HG03521 (cell line): ENCODE measurements around the gene ZRANB1.

ENCODE experiments used
- ATAC-seq: cut with Tn5 transposase; IDR thresholded peaks from one replicate; pipeline ENCODE4 v1.9.1; 2021; ENCODE audit warnings: mild to moderate bottlenecking, moderate library complexity; ENCODE audit not compliant: unreplicated experiment

ZRANB1 gene

DNA sequence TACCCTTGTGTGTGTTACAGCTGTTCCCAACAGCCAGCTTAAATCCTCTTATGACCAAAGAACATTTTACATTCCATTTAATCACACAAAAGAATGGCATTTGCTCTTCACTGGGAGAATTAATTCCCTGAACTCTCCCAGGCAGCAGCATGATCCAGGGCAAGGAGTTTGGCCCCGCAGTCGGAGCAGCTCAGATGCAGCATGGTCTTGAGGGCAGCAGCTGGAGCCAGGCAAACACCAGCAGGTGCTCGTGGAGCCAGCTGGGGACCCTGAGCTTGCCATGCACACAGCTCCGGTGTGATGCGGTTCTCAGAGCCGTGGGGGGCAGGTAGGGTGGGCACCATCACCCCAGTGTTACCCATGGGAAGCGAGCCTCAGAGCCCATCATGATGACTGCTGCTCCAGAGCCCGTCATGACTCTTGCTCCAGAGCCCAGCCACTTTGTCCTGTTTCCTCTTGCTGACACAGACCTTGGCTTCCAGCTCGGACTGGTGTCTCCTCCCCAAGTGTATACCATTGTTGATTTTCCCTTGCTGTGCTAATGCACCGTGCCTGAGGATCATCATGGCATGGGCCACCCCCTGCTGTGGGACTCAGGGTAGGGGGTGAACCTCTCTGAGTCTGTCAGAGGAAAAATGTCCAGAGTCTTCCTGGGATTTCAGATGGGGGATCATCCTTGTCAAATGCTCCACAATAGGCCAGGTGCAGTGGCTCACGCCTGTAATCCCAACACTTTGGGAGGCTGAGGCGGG is 75.8 kb downstream of the ZRANB1 start:
- ATAC-seq = no peak

DNA sequence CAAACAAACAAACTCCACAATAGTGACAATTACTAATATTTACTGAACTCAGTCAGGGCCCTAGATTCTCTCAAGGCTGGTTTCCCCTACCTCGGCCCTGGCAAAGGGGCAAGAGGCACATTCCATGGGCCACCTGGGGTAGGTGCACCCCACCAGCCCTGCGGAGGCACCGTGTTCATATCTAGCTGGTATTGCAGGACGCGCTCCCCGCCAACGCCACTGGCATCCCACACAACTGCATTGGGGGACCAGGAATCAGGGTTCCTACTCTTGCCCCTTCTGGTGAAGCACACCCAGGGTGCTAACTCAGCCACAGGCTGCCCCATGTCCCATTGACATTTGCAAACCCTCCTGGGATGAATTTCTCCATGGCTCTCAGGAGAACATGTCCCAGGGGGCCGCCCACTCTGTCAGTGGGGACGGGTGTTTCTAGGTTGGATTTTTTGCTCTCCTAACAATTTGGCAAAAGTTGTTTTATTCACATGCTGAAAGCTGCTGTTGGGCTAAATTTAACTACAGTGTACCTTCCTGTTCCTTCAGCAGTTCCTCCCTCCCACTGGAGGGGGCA is 76.7 kb downstream of the ZRANB1 start:
- no peak for ATAC-seq

DNA sequence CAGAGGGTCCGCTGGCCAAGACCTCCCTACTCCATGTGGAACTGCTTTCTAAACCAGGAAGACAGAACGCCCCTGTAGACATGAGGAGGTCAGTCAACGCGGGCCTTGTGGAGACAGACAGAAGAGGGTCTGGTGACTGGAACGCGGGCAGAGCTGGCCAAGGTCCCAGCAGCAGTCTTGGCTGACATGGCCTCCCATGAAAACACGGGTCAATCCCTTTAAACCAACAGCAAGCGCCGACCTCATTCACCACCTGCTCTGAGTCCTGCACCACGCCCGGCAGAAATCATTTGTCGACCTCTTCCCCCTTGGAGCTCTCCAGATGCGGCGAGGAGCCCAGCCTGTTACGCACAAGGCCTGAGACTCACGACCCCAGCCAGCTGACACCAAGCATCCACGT is 78.5 kb downstream of the ZRANB1 start:
- no peak for ATAC-seq

DNA sequence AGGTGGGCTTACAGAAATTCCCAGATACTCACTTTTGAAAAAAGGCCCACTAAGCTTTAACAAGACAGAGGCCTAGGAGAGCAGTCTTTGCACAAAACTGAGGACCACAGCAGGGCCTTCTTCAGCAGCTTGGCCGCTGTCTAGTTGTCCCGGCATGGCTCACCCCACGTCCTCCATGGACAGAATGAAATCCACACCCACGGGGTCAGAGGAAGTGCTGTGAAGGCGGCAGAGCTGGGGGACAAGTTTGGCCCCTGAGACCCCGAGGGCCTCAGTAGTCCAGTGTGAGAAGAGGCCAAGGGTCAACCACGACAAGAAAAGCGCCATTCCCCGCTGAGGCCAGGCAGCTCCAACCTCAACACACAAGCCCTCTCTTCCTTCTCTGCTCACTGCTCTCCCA is 78.9 kb downstream of the ZRANB1 start:
- no peak for ATAC-seq

DNA sequence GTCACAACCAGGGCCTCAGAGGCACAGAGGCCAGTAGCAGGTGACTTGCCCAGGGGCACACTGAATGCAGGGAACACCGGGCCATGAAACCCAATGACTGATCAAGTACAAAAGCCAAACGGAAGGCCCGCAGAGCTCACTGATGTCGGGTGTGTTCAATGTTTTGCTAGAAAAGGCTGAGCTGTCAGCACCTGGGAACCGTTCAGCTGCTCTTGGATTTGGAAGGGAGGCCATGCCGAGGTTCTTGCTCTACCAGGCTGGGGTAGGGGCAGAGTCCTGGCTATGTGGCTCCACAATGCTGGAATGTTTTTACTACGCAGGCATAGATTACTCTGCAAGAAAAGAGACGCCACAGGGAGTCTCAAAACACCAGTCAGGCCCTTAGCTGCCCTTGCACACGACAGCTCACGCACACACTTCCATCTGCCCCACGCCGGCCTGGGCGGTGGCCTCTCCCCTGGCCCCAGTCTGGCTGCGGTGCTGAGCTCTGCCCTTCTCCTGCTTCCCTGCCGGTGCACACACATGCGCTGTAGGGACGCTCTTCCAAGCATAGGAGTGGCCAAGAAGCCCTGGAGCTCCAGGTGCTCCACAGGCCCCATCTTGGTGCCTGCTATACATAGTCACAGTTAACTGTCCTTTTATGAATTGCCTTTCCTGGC is 79.9 kb downstream of the ZRANB1 start:
- no peak for ATAC-seq

DNA sequence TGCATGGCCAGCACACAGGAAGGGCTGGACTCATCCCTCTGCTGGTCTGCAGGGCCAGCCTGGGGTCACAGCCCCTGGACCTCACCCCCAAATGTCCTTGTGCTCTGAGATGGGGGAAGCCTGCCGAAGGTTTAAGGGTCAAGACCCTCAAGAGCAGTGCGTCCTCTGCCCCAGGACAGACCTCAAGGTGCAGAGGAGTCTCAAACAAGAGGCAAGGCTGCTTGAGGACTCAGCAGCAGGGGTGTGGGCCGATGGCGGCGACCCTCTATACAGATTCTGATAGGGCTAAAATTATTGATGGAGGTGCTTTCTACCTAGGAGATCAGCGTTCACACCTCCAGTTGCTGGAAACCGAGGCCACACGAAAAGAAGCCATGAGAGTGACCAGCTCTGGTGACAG is 80.7 kb downstream of the ZRANB1 start:
- no peak for ATAC-seq

DNA sequence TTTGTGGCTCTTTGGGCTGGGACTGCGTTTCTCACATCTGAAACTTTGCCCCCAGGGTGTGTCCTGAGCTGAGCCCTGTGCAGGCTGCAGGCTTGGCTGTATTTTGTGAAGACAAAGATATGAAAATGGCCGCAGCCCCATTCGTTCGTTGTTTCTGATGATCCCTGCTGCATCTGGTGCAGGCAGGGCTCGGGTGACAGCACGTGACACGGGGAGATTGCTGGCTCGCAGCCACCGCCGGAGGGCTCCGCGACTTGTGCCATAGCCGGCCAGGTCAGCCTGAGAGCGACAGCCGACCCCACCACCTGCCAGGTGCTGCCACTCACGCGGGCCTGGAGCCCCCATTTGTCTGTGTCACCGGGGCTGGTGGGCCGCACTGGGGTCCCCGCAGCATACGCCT is 81.3 kb downstream of the ZRANB1 start:
- ATAC-seq = no peak

DNA sequence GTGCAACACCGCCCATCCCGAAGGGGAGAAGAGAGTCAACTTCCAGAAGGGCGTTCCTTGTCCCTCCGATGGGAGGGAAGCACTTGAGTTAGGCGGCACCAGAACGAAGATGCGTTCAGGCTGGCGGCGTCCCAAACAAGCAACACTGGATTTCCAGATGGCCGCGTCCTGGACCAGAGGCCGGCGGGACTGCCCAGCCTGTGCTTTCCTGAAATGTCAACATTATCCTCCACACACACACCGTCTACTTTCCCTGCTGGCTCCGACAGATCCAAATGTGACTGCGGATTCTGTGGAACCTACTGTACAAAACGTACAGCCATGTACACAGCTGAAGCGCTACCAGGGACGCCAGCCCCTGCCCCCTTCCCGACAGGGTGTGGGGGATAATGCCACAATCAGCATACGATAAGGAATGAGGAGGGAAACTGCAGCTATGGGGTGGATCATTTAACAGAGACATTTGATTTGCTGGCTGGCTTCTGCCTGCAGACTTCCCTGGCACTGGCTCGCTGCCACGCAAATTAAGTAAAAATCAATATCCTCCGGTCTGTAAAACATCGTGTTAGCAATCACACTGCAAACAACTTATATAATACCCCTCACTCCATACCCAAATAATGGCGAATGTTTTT is 82.1 kb downstream of the ZRANB1 start:
- no peak for ATAC-seq

DNA sequence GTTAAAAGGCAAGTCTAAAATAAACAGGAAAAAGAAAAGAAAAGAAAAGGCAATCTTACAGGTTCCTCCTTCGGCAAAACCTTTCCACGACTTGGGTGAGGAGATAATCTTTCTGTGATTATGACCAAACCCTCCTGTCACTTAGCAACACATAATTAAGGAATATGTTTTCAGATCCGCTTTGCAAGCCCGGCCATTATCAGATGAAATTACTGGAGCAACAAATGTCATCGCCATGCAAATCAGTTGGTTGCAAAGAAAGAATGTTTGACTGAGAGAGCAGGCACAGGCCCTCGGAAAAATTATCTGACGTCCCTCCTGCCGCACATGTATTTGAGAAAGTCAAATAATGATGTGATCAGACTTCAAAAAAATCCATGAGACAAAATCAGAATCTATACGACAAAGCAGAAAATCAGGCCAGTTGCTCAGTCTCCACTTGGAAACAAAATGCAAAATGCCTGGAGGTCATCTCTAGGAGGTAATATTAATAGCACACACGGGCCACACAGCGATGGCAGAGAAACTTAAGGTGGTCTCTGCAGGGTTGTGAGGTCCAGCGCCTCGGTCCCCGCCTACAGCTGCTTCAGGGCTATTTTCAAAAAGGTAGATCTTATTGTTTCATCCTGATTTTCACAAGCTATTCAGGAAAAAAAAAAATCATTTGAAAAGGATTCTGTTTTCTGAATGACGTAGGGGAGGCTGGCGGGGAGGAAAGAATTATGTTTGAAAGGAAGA is 82.7 kb downstream of the ZRANB1 start:
- ATAC-seq = no peak

DNA sequence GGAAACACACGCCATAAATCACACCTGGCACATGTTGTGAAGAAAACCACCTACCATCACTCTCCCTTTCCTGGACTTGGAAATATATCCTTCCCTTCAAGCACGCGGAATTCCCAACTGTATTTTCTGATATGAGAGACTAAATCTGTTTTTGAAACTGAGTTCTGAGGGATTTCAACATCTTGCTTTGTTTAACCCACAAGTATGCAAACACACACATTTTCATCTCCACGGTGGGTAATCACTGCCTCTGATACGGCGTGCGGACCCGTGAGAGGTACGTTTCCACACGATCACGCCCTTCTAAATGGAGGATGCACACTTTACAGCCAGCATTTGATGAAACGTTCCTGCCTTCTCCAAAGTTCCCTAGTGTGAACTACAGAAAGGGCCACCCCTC is 83.4 kb downstream of the ZRANB1 start:
- no peak for ATAC-seq

DNA sequence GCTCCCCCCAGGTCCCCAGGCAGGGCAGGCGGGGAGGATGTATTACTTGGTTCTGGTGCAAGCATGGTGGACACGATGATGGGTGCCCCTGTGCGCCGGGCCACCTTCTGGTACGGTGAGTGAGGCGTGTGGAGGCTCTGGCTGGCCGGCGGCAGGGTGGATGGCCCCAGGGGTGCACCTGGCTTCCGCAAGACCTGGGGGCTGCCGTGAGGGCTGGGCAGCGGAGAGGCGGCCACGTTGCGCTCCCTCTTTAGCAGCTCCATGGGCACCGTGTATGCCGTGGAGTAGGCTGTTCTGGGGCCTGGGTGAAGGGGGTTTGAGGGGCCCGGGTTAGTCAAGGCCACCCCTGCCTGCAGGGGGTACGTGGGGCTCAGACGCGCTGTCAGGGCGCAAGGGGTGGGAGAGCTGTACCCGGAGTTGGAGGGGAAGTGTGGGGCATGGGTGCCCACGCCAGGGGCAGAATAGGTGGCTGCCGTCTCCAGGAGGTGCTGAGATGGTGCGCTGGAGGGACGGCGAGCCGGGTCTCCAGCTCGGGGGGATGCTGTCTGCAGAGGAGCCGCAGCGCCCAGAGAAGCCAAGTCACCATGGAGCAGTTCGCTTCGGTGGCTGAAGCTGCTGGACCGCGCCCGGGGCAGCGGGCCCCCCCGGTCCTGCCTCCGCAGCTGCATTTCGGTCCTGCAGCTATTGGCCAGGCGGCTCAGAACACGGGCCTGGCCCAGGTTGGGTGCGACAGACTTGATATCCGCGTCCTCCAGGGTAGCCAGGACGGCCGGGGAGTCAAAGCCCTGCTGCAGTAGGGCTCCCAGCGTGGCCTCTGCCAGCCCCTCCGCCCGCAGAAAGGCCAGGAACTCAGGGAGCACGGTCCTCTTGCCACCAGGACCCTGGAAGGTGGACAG is 84.4 kb downstream of the ZRANB1 start:
- ATAC-seq = no peak

DNA sequence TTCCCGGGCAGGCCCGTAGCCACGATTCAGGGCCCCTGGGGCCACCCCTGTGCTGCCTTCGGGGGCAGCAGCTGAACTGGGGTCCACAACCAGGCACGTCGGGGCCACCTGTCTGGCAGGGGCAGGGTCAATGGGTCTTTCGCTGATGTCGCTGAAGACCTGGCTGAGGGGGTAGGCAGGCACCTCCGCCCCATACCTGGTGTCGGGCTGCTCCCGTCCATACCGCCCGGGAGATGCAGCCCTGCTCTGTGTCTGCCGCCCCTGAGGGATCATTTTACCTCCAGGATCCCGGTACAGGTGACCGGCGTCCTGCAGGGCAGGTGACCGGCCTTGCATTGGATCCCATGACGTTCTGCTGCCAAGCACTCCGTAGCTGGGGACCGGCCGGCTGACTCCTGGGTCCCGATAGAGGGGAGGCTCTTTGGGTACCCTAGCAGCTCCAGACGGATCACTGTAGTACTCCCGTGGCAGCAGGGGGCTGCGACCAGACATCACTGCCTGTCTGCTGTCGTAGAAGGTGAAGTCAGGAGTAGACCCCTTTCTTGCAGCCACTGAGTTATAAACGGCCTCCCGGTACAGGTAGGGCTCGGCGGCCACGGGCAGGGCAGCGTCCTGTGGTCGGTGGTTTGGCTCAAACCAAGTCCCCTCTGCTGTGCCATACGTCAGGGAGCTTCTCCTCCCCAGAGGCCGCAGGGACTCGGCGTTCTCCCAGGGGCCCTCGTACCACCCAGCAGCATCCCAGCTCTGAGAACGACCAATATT is 85.2 kb downstream of the ZRANB1 start:
- ATAC-seq = no peak

DNA sequence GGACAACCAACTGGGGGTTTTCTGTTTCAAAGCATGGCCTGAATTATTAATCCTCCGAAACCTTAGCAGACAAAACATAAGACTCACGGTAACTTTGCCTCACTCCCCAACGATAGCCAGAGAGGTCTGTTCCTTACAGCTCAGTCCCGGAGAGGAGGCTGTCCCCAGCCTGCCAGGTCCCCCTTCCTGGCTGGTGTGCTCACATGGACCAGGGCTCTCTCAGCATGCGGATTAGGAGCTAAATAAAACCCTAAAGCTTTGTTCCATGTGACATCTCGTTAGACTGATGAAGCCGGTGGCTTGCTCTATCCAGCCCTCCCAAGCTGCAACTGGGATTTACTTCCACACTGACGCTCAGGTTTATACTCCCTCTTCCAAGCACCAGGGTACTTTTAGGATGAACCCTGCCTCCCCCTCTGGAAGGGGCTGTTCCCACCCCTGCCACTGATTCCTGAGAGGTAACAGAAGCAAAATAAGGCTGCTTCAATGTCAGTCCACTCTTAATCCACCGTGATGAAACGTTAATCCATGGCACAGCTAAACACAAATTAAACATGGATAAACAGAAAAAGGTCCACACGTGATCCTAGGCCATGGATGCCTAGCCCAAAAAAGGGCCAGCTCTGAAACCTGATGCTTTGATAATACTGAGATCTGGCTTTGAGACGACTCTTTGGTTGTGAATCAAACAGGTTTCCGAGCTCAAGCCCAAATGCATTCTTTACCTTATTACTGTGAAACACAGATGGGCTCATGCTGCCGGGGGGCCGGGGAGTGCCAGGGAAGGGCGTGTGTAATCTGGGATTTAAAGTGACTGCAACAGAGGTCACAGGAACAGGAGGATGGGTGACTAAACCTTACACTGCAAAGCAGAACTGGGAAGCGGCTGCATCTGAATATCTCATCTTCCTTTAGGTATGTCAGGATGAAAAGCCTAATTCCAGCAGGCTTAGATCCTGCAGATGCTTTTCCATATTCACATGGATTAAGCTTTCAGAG is 86.2 kb downstream of the ZRANB1 start:
- ATAC-seq = no peak

DNA sequence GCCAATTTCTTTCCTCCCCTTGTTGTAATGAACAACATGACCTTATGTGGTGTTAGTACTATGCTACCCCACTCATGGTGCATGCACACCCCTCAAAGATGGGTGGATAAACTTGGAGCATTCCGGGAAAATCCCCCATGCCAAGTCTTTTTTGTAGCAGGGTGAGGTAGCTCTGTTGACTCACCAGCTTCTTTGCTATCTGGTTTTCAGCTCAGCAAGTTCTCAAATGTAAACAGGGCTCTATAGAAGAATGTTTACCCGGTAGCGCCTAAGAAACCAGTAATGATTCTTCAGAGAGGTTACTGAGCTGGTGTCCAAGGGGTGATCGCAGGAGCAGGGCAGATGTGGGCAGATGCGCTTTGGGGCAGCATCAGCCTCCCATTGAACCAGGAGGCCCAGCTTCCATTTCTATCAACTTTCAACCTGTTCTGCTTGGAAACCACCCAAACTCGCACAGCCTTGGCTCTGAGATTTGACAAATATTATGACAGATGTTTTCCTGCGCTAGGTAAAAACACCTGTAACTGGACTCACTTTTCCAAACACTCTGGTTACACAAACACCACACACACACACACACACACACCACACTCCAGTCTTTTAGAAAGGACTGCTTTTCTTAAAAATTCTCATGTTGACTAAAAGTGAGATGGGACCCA is 87.8 kb downstream of the ZRANB1 start:
- ATAC-seq = no peak

DNA sequence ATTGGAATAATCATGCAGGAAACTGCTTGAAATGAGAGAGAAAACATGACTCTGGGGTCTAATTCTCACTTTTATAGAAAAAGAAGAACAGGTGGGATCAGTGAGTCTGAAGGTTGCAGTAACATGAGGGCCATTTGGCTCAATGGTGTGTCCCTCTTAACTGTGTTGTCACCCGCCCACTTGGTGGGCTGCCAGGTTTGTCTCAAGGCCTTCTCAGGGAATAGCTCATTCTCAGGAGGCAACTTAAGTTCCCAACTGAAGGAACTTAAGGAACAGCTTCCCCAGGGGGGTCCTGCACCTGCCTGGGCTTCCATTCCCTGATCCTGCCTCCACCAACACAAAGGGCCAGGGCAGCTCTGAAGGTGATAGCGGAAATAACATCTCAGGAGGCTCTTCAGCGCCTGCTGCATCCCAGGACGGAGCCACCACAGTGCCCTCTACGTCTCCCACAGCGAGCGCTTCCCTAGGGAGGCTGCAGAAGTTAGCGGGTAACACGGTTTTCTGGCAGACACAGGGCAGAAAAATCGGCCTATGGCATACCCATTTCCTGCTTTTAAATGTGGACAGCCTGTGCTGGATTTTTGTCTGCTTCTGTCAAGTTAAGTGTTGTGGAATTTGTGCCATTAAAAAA is 88.8 kb downstream of the ZRANB1 start:
- no peak for ATAC-seq

DNA sequence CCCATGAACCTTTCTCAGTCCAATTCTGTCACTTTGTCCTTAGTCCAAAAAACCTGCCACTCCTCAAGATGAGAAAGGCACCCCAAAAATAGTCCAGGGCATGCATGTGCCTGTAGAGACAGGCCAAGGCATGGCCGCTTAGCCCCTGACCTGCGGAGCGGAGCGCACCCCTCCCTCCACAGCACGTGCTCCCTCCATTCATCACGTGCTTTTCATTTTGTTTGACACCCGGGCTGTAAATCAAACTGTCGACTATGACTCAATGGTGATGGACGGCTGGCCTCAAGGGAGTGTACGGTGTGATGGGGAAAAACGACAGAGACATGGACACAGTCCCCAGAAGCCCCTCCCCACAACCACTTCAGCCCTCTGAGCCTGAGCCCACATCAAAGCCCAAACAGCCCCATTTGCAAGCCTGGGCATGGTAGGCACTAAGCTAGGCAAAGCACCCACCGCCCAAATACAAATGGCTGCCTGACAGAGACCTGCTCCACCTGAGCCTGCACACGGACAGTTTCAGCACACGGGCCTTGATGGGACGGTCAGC is 90.6 kb downstream of the ZRANB1 start:
- no peak for ATAC-seq
